Astrocyte (in vitro differentiated cells and primary cell): ENCODE data around the gene DENND6A.

Experiments
- EZH2 ChIP-seq: IDR thresholded peaks from 2 replicates; pipeline ENCODE4 v1.6.1; 2012; ENCODE audit warnings: mild to moderate bottlenecking, low read length, inconsistent platforms; ENCODE audit not compliant: insufficient read depth
- TF ChIP-seq, protein P1 (sequence below): IDR thresholded peaks from 2 replicates; pipeline ENCODE4 v1.5.1; 2011; ENCODE audit warnings: low read depth, mild to moderate bottlenecking, inconsistent platforms, low read length, moderate library complexity; ENCODE audit not compliant: insufficient read depth

DNA sequence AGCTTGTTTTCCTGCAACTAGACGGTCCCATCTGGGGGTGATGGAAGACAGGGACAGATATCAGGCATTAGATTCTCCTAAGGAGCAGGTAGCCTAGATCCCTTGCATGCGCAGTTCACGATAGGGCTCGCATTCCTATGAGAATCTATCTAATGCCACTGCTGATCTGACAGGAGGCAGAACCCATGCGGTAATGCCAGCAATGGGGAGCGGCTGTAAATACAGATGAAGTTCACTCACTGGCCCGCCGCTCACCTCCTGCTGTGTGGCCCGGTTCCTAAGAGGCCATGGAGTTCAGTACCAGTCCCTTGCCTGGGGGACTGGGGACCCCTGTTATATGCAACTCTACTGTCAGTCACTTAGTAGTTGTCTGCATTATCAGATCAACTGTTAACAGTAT lies 7.9 kb upstream of the DENND6A start:
- TF ChIP-seq, protein P1, sequence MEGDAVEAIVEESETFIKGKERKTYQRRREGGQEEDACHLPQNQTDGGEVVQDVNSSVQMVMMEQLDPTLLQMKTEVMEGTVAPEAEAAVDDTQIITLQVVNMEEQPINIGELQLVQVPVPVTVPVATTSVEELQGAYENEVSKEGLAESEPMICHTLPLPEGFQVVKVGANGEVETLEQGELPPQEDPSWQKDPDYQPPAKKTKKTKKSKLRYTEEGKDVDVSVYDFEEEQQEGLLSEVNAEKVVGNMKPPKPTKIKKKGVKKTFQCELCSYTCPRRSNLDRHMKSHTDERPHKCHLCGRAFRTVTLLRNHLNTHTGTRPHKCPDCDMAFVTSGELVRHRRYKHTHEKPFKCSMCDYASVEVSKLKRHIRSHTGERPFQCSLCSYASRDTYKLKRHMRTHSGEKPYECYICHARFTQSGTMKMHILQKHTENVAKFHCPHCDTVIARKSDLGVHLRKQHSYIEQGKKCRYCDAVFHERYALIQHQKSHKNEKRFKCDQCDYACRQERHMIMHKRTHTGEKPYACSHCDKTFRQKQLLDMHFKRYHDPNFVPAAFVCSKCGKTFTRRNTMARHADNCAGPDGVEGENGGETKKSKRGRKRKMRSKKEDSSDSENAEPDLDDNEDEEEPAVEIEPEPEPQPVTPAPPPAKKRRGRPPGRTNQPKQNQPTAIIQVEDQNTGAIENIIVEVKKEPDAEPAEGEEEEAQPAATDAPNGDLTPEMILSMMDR: no peak
- TF ChIP-seq EZH2: no peak
